IMR-90 (cell line): ENCODE data around the gene KRTAP12-1.

ENCODE experiments used
- CHD1 ChIP-seq: IDR thresholded peaks from 2 replicates; pipeline ENCODE4 v1.6.1; 2012; ENCODE audit warnings: low read depth, low read length, improper control_type of control experiment
- FOS ChIP-seq: fragments of 150-350 bp; IDR thresholded peaks from 2 replicates; pipeline ENCODE4 v1.6.1; 2016; ENCODE audit warnings: low read depth, low read length
- MAFK ChIP-seq: IDR thresholded peaks from 2 replicates; pipeline ENCODE4 v1.6.1; 2012; ENCODE audit warnings: low read depth, low read length, improper control_type of control experiment
- MAZ ChIP-seq: IDR thresholded peaks from 2 replicates; pipeline ENCODE4 v1.6.1; 2012; ENCODE audit warnings: low read depth, mild to moderate bottlenecking, low read length, improper control_type of control experiment, moderate library complexity, borderline replicate concordance
- MXI1 ChIP-seq: IDR thresholded peaks from 2 replicates; pipeline ENCODE4 v1.6.1; 2012; ENCODE audit warnings: low read depth, mild to moderate bottlenecking, low read length, moderate library complexity, borderline replicate concordance
- NFE2L2 ChIP-seq: fragments of 150-350 bp; IDR thresholded peaks from 2 replicates; pipeline ENCODE4 v1.6.1; 2016; ENCODE audit warnings: low read depth, mild to moderate bottlenecking, low read length
- POLR2A ChIP-seq: IDR thresholded peaks from 2 replicates; pipeline ENCODE4 v1.6.1; 2012; ENCODE audit warnings: mild to moderate bottlenecking, low read depth, low read length
- RAD21 ChIP-seq: IDR thresholded peaks from 2 replicates; pipeline ENCODE4 v1.6.1; 2012; ENCODE audit warnings: low read length, improper control_type of control experiment
- RCOR1 ChIP-seq: IDR thresholded peaks from 2 replicates; pipeline ENCODE4 v1.6.1; 2012; ENCODE audit warnings: mild to moderate bottlenecking, low read length, improper control_type of control experiment; ENCODE audit not compliant: insufficient replicate concordance
- RFX5 ChIP-seq: IDR thresholded peaks from 2 replicates; pipeline ENCODE4 v1.8.0; 2012; ENCODE audit warnings: low read depth, mild to moderate bottlenecking, low read length, moderate library complexity
- SMC3 ChIP-seq: fragments of 150-350 bp; IDR thresholded peaks from 2 replicates; pipeline ENCODE4 v1.6.1; 2016; ENCODE audit warnings: low read depth, mild to moderate bottlenecking, antibody characterized with exemption, low read length, moderate library complexity
- TF ChIP-seq, protein P1 (sequence below): conservative IDR thresholded peaks from 2 replicates; pipeline ENCODE4 v1.5.1; 2012; ENCODE audit warnings: mild to moderate bottlenecking, low read depth, low read length, improper control_type of control experiment
- TF ChIP-seq, protein P2 (sequence below): fragments of 150-350 bp; IDR thresholded peaks from 2 replicates; pipeline ENCODE4 v1.6.1; 2016; ENCODE audit warnings: low read depth, mild to moderate bottlenecking, low read length, moderate library complexity, borderline replicate concordance

DNA sequence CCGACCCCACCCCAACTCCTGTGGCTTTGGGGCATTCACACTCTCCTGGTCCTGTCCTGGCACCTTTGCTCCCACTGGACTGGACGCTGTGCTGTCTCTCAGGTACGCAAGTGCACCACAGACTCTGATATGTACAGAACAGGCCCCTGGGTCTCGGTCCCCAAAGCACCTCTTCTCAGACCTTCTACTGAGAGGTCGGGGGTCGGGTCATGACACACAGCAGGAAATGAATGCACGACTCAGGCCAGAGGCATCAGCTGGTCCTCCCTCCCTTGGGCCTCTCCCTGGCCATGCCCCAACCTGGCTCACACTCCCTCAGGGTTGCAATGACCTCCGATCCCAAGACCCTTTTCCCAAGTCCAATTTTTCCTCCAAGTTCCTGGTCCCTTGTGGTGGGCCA lies 13.2 kb upstream of the KRTAP12-1 start:
- TF ChIP-seq, protein P1, sequence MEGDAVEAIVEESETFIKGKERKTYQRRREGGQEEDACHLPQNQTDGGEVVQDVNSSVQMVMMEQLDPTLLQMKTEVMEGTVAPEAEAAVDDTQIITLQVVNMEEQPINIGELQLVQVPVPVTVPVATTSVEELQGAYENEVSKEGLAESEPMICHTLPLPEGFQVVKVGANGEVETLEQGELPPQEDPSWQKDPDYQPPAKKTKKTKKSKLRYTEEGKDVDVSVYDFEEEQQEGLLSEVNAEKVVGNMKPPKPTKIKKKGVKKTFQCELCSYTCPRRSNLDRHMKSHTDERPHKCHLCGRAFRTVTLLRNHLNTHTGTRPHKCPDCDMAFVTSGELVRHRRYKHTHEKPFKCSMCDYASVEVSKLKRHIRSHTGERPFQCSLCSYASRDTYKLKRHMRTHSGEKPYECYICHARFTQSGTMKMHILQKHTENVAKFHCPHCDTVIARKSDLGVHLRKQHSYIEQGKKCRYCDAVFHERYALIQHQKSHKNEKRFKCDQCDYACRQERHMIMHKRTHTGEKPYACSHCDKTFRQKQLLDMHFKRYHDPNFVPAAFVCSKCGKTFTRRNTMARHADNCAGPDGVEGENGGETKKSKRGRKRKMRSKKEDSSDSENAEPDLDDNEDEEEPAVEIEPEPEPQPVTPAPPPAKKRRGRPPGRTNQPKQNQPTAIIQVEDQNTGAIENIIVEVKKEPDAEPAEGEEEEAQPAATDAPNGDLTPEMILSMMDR = no peak
- TF ChIP-seq RFX5 (no peak), MAFK (no peak), RAD21 (no peak), POLR2A (no peak), MXI1 (no peak), MAZ (no peak), RCOR1 (no peak), FOS (no peak), NFE2L2 (no peak), SMC3 (no peak), CHD1 (no peak)
- TF ChIP-seq, protein P2, sequence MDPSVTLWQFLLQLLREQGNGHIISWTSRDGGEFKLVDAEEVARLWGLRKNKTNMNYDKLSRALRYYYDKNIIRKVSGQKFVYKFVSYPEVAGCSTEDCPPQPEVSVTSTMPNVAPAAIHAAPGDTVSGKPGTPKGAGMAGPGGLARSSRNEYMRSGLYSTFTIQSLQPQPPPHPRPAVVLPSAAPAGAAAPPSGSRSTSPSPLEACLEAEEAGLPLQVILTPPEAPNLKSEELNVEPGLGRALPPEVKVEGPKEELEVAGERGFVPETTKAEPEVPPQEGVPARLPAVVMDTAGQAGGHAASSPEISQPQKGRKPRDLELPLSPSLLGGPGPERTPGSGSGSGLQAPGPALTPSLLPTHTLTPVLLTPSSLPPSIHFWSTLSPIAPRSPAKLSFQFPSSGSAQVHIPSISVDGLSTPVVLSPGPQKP = no peak
